GM18499 (cell line): ENCODE results near the gene RTN4RL1.

Experiments
- ATAC-seq: cut with Tn5 transposase; IDR thresholded peaks from one replicate; pipeline ENCODE4 v1.9.1; 2021; ENCODE audit warnings: moderate number of reproducible peaks; ENCODE audit not compliant: insufficient read depth, unreplicated experiment

Gene RTN4RL1

DNA sequence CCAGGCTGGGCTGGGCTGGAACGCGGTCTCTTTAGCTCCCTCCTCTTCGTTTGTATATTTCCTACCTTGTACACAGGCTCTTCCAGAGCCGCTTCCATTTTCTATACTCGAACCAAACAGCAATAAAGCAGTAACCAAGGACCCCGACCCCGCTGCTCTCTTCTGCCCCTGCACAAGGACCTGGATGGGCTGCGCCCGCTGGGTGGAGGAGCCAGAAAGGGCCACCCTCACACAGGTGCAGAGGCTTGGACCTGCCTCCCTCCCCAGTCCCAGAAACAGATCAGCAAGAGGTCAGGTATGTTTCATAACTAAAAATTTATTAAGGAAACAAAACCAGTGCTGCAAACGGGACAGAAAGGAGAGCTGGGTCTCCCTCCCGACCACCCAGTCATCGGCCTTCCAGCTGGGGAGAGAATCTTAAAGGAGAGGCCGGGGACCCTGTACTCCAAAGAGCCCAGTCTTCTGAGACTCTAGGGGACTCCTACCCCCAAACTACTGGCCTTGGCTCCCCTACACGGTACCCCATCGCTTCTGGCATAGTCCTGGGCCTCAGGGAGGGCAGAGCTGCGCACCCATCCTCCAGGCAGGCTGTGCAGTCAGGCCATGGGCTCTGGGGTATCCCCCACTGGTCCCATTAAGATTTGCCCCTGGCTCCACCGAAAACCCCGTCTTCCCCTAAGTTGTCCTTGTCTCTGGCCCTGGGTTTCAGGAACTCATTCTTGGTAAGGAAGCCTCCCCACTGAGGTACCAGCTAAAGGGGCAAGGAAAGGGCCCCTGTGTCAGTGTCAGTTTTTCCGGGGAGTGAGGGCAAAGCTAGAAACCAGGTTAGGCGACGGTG lies 34.6 kb upstream of the RTN4RL1 start:
- no peak for ATAC-seq

GRCh38 chr17:2058586-2059546 lies 33.7 kb upstream of the RTN4RL1 start:
- ATAC-seq: no peak

- ATAC-seq: no peak
Measured at GRCh38 chr17:2057760-2058585, 32.8 kb upstream of the RTN4RL1 start.

- no peak for ATAC-seq
Measured at GRCh38 chr17:2057175-2057759, 32.1 kb upstream of the RTN4RL1 start.

DNA sequence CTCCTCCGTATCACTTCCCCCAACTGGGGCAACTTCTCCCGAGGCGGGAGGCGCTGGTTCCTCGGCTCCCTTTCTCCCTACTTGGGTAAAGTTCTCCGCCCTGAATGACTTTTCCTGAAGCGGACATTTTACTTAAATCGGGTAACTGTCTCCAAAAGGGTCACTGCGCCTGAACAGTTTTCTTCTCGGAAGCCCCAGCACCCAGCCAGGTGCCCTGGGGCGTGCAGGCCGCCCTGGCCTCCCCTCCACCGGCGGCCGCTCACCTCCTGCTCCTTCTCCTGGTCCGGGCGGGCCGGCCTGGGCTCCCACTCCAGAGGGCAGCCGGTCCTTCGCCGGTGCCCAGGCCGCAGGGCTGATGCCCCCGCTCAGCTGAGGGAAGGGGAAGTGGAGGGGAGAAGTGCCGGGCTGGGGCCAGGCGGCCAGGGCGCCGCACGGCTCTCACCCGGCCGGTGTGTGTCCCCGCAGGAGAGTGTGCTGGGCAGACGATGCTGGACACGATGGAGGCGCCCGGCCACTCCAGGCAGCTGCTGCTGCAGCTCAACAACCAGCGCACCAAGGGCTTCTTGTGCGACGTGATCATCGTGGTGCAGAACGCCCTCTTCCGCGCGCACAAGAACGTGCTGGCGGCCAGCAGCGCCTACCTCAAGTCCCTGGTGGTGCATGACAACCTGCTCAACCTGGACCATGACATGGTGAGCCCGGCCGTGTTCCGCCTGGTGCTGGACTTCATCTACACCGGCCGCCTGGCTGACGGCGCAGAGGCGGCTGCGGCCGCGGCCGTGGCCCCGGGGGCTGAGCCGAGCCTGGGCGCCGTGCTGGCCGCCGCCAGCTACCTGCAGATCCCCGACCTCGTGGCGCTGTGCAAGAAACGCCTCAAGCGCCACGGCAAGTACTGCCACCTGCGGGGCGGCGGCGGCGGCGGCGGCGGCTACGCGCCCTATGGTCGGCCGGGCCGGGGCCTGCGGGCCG lies 31.4 kb upstream of the RTN4RL1 start:
- no peak for ATAC-seq

GRCh38 chr17:2055292-2056205 lies 30.4 kb upstream of the RTN4RL1 start:
- no peak for ATAC-seq

GRCh38 chr17:2054512-2055291 lies 29.6 kb upstream of the RTN4RL1 start, which contains the start of gene HIC1:
Gene HIC1, plus strand, starts transcription at chr17:2055103. Its CDS starts 1,588 bp downstream, at chr17:2056691.
- no peak for ATAC-seq

- ATAC-seq: no peak
Measured at GRCh38 chr17:2054262-2054511, 29.1 kb upstream of the RTN4RL1 start.

- ATAC-seq: no peak
Measured at GRCh38 chr17:2053380-2054261, 28.5 kb upstream of the RTN4RL1 start.

GRCh38 chr17:2051933-2052559 lies 26.9 kb upstream of the RTN4RL1 start:
- no peak for ATAC-seq

DNA sequence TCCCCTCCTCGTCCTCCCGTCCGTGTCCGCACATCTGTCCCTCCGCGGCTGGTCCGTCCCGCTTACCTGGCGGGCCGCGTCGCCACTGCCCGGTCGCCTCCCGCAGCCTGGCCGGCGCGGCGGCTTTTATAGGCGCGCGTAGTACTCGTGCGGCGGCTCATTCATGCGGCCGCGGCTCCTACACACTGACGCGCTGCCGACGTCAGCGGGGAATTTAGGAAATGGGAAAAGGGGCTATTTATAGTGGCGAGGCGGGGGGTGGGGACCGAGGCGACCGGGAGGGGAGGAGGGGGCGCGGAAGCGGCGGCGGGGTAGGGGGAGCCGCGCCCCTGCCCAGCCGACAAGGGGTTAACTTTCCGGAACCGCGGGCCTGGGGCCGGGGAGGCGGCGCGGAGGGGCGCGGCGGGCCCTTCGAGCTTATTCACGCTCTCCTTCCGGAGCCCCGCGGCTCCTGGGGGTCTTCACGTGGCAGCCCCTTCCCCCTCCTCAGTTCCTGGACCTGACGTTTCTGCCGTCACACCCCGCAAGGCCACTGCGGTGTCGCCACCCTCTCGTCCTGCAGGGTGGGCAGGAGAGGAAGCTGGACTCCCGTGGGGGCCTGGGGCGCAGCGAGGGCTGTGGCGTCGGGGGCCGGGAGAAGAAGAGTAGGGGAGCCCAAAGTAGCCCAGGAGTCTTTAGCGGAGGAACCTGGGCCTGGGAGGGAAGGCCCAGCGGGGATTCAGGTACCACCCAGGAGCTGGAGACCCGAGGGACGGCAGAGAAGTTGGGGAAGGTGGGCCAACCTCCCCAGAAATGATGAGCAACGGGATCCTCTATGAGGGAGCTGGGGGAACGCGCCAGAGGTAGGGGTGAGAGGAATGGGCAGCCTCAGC lies 26.2 kb upstream of the RTN4RL1 start:
- no peak for ATAC-seq

GRCh38 chr17:2050300-2051060 lies 25.3 kb upstream of the RTN4RL1 start:
- no peak for ATAC-seq

DNA sequence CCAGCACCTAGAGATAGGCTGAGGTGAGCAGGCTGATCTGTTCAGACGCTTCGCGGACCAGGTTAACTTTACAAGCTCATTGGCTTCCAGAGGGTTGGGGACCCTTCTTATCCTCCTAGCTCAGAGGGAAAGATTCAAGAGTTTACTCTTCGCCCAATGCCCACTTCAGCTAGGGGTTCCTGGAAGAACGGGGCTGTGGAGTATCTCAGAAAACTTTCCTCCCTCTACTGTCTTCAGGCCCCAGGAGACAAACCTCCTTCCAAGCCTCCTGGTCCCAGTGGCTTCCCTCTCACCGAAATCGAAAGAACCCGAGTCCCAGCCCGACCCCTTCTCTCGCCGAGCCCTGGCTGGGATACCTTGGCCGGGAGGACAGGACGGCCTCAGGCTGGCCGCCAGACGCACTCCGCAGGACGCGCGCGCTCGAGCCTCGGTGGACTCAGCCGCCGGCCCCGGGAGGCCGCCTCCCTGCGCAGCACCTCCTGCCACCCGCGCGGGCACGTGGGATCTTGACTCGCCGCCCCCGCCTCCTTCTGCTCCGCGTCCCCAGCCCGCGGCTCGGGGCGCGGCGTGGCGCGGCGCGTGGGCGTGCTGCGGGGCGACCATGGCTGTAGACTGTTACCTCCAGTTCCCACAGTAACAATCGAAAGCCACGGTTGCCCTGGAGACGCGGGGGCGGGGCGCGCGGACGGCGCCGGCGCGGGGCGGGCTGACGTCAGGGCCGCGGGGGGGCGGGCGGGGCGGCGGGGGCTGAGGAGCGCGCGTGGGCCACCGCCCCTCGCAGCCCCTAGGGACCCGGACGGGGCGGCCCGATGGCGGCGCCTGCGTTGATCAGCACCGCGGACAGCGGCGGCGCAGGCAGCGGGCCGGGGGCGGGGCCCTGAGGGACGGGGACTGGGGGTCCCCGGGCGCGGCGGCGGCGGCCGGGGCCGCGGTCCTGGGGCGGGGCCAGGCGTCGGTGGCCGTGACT lies 24.5 kb upstream of the RTN4RL1 start:
- no peak for ATAC-seq
